BJ (cell line): ENCODE results near the gene SNX10. TPM values are rescaled to one million over a fixed set of nuclear protein-coding genes. Genes with fewer than 3 reads are reported as not detected.

Source experiments
- CTCF ChIA-PET: fragments of 350-600 bp; formaldehyde crosslinking; extraction: SDS; loops from one replicate; lab custom pipeline; 2021; ENCODE audit warnings: antibody characterized with exemption, inconsistent platforms; lab: Yijun Ruan, JAX
- POLR2A ChIA-PET: fragments of 300-600 bp; sonication (Branson Sonifier 250); formaldehyde crosslinking; extraction: SDS; loops from one replicate; lab custom pipeline; 2021; ENCODE audit warnings: antibody characterized with exemption; lab: Charles Lee
- DNase-seq: peaks from one replicate; pipeline ENCODE4 v3.0.0-alpha.2; 2011; ENCODE audit warnings: low read depth
- H3K27me3 ChIP-seq: 2 replicates; pipeline ENCODE4 v1.6.0; 2011; ENCODE audit warnings: low read length; ENCODE audit not compliant: control insufficient read depth, insufficient read depth
- H3K36me3 ChIP-seq: 2 replicates; pipeline ENCODE4 v1.5.1; 2011; ENCODE audit warnings: low read length; ENCODE audit not compliant: control insufficient read depth, insufficient read depth
- H3K4me3 ChIP-seq: 2 replicates; pipeline ENCODE4 v1.5.1; 2011; ENCODE audit warnings: low read depth, mild to moderate bottlenecking, control low read depth, low read length
- polyA plus RNA-seq: library from polyadenylated mRNA; depleted of rRNA; stranded (reverse); fragments of >200 nt; gene quantifications from 2 replicates; pipeline ENCODE4 v1.2.3, GENCODE V29; 2011
- TF ChIP-seq, protein P1 (sequence below): IDR thresholded peaks from 2 replicates; pipeline ENCODE4 v1.5.1; 2011; ENCODE audit warnings: low read depth, mild to moderate bottlenecking, control low read depth, inconsistent platforms, low read length, moderate library complexity; ENCODE audit not compliant: insufficient read depth

SNX10 gene
- polyA plus RNA-seq, 1 experiment, result not detected

DNA sequence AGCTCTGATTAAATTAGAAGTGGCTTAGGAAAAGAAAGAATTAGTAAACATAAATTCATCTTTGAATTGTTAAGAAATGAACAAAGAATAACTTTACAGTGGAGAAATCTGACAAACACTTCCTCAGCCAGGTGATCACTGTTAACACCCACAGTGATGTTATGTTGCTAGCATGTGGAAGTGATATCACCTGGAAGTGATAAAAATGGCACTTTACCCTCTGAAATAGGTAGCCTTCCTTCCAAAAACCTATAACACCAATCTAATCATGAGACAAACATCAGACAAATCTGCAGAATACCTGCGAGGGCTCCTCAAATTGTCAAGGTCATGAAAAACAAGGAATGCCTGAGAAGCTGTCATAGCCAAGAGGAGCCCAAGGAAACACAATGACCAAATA lies 59.5 kb downstream of the SNX10 start:
- Histone ChIP-seq H3K27me3 (no peaks in the 10 kb centered on the region), H3K4me3 (no peak overlapping the region), H3K36me3 (no peaks in the 10 kb centered on the region)
- TF ChIP-seq, protein P1, sequence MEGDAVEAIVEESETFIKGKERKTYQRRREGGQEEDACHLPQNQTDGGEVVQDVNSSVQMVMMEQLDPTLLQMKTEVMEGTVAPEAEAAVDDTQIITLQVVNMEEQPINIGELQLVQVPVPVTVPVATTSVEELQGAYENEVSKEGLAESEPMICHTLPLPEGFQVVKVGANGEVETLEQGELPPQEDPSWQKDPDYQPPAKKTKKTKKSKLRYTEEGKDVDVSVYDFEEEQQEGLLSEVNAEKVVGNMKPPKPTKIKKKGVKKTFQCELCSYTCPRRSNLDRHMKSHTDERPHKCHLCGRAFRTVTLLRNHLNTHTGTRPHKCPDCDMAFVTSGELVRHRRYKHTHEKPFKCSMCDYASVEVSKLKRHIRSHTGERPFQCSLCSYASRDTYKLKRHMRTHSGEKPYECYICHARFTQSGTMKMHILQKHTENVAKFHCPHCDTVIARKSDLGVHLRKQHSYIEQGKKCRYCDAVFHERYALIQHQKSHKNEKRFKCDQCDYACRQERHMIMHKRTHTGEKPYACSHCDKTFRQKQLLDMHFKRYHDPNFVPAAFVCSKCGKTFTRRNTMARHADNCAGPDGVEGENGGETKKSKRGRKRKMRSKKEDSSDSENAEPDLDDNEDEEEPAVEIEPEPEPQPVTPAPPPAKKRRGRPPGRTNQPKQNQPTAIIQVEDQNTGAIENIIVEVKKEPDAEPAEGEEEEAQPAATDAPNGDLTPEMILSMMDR, result no peak
- no peak for DNase-seq
- CTCF ChIA-PET, result interaction anchor here (1.1 to 4.3 kb wide), 2 partner anchors 14 to 459 kb away, joined by 3 to 20 read pairs; no protein-coding TSS in a partner anchor
- POLR2A ChIA-PET, result no interaction called here

DNA sequence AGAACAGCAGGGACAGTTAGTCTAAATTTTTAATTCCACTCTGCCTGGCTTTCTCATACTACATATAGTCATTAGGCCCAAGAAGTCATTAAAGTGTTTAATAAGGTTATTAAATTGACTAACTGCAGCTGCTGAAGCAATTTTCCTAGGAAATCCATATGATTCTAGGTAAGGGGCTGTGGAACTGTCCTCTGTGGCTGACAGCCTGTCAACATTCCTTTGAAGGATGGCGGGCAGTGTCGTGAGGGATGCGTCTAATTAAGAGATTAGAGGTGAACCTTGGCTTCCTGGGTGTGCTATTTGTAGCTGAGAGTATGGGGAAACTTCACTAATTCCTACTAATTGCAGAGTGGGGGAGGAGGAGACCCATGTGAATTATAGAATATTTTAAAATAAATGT lies 64.6 kb downstream of the SNX10 start:
- Histone ChIP-seq H3K36me3 (no peaks in the 10 kb centered on the region), H3K27me3 (no peaks in the 10 kb centered on the region), H3K4me3 (no peak overlapping the region)
- ChIA-PET CTCF (interaction anchor here (1.5 to 2.3 kb wide), 3 partner anchors 9 to 463 kb away, joined by 5 to 9 read pairs (median 6); no protein-coding TSS in a partner anchor), POLR2A (no interaction called here)
- no peak for DNase-seq
- TF ChIP-seq, protein P1, result no peak

DNA sequence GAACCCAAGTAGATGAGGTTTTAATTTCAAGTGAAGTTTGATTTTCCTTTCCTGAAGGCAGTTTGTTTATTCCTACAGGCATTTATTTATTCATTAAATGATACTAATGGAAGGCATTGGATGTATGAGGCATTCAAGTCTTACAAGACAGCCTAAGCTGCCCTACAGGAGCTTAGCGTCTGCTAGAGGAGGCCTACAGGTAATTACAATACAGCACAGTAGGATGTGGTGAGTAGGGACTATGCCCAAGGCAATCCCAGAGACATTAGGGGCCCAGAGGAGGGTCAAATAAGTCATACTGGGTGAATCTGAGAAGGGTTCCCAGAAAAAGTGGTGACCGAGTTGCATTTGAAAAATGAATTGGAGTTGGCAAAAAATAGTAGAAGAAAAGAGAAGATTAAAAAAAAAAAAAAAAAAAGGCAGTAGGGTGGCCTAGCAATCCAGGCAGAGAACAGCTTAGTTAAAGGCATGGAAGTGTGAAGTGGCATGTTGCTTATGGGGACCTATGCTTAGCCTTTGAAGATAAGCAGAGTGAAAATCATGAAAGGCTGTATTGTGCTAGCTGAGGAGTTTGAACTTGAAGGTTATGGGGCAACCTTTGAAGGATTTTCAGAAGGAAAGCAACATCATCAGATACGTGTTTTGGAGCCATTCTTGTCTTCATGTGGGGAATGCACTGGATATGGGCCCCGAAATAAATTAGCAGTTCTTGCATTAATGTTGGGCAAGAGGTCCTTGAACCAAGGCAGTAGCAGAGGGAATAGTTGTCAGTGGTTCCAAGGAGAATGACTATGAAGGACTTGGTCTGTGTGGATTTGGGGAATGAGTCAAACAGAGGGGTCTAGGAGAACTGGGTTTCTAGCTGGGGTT lies 65.5 kb downstream of the SNX10 start:
- ChIA-PET CTCF (interaction anchor here (0.5 to 2.3 kb wide), 4 partner anchors 8 to 464 kb away, joined by 3 to 9 read pairs (median 6); no protein-coding TSS in a partner anchor), POLR2A (no interaction called here)
- H3K4me3 ChIP-seq, result no peak overlapping the region
- H3K36me3 ChIP-seq, result no peaks in the 10 kb centered on the region
- DNase-seq, result no peak
- TF ChIP-seq, protein P1, result no peak
- H3K27me3 ChIP-seq, result no peaks in the 10 kb centered on the region

DNA sequence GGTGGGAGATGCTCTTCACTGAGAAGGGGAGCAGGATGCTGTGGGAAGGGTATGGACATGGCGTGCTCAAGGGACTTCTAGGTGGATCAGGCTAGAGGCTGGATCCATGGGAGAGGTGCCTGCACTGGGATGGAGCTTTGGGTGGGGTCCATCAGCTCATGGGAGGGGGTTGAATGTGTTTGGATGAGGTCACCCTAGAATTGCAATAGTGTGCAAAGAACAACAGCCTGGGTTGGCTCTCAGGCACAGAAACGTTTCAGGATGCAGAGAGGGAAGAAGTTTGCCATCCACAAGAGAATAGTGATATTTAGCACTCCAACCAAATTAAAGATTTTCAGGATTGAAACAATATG lies 66.1 kb downstream of the SNX10 start:
- ChIA-PET POLR2A (no interaction called here), CTCF (interaction anchor here (0.5 to 2.3 kb wide), 3 partner anchors 267 to 458 kb away, joined by 3 to 6 read pairs (median 4); no protein-coding TSS in a partner anchor)
- Histone ChIP-seq H3K4me3 (no peak overlapping the region), H3K36me3 (no peaks in the 10 kb centered on the region), H3K27me3 (no peaks in the 10 kb centered on the region)
- TF ChIP-seq, protein P1, result no peak
- no peak for DNase-seq

DNA sequence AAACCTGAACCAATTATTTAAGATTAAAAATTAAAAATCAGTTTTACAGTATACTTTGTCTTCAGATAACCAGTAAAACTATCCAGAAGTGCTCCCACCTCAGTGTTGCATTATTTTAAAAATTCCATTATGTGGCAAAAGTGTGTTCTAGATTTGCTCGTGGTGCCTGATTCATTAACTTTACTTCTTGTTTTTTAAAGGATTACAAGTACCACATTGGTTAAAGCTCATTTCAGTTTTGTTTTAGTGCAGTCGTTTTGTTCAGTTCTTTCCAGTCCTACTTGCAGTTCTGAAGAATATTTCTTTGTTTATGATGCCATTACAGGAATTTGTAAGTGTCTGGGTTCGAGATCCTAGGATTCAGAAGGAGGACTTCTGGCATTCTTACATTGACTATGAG lies 69.0 kb downstream of the SNX10 start:
- H3K27me3 ChIP-seq, result no peaks in the 10 kb centered on the region
- CTCF ChIA-PET, result interaction anchor here (6.3 to 8.6 kb wide), 2 partner anchors 270 to 466 kb away, joined by 88 to 145 read pairs; no protein-coding TSS in a partner anchor

More for the DNA sequence above, 69.0 kb downstream of the SNX10 start:
- Histone ChIP-seq H3K36me3 (no peaks in the 10 kb centered on the region), H3K4me3 (no peak overlapping the region)
- POLR2A ChIA-PET, result no interaction called here
- TF ChIP-seq, protein P1, result no peak
- DNase-seq, result no peak
